OCI-LY3 (cell line): ENCODE results near the gene PARS2.

ENCODE experiments used
- CTCF ChIP-seq: fragments of 200-600, 300-600 bp; sonication (generic); IDR thresholded peaks from 2 replicates; pipeline ENCODE4 v1.5.1; 2014; ENCODE audit warnings: antibody characterized with exemption, low read length, low read depth
- EZH2phosphoT487 ChIP-seq: fragments of 200-600 bp; shearing (Covaris generic); IDR thresholded peaks from 2 replicates; pipeline ENCODE4 v1.6.1; 2018; ENCODE audit warnings: antibody characterized with exemption, mixed run types, low read depth

DNA sequence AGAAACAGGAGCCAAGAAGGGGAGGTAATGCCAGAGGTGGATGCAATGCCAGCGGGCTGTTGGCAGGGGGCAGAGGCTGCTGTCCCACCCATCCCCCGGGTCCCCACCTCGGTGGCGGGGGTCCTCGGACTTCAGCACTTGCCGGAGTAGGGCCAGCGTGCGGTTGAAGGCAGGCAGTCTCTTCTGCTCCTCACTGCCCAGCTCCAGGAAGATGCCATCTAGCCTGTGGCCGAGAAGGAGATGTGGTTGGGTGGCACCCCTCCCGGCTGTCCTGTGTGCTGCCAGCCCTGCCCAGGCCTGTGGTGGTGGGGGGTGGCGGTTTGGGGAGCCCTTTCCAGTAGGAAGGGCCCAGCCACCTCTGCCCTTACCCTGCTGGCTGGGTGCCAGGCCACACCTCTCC is 23.3 kb upstream of the PARS2 start:
- TF ChIP-seq CTCF (no peak), EZH2phosphoT487 (no peak)
